Natural killer cell (primary cell): ENCODE measurements around the gene RAB3B. TPM values are rescaled to one million over a fixed set of nuclear protein-coding genes. Genes with fewer than 3 reads are reported as not detected.

Experiments
- ATAC-seq, 3 donors: fragments of 150-1000 bp in 2 of 3; fragments of 200-7000 bp in 1 of 3; cut with Tn5 transposase; 1 replicate in 1 of 3; 2 replicates in 2 of 3; pipeline ENCODE4 v1.10.0; 2021; ENCODE audit warnings: mild to moderate bottlenecking in 2 of 3, moderate library complexity in 2 of 3
- DNase-seq, 2 donors: peaks; one replicate each; pipeline versions ENCODE4 v3.0.0 to v3.0.0-alpha.2; 2013 to 2021; ENCODE audit warnings: mixed read lengths in 1 of 2
- H3K27ac ChIP-seq: one replicate; pipeline ENCODE4 v1.5.1; 2013; ENCODE audit warnings: mild to moderate bottlenecking, low read length
- H3K27me3 ChIP-seq: one replicate; pipeline ENCODE4 v1.6.1; 2013; ENCODE audit warnings: low read length; ENCODE audit not compliant: control insufficient read depth, insufficient read depth
- H3K36me3 ChIP-seq: one replicate; pipeline ENCODE4 v1.6.1; 2013; ENCODE audit warnings: low read length; ENCODE audit not compliant: control insufficient read depth, insufficient read depth
- H3K4me1 ChIP-seq: one replicate; pipeline ENCODE4 v1.6.1; 2013; ENCODE audit warnings: low read length; ENCODE audit not compliant: control insufficient read depth, insufficient read depth
- H3K4me3 ChIP-seq: one replicate; pipeline ENCODE4 v1.5.1; 2013; ENCODE audit warnings: low read length
- H3K9me3 ChIP-seq: one replicate; pipeline ENCODE4 v1.6.1; 2013; ENCODE audit warnings: low read length; ENCODE audit not compliant: control insufficient read depth, insufficient read depth
- H3K27ac Mint-ChIP-seq, 2 donors: one replicate each; pipeline ENCODE4 v1.8.0; 2022; ENCODE audit warnings: mild to moderate bottlenecking in 2 of 2, mixed read lengths in 2 of 2, moderate library complexity in 1 of 2
- H3K27me3 Mint-ChIP-seq, 2 donors: one replicate each; pipeline ENCODE4 v1.8.0; 2022; ENCODE audit warnings: low read depth in 2 of 2, mixed read lengths in 2 of 2
- H3K36me3 Mint-ChIP-seq: one replicate; pipeline ENCODE4 v1.8.0; 2022; ENCODE audit warnings: mixed read lengths
- H3K4me1 Mint-ChIP-seq, 2 donors: one replicate each; pipeline ENCODE4 v1.8.0; 2022; ENCODE audit warnings: mixed read lengths in 2 of 2
- H3K4me3 Mint-ChIP-seq: one replicate; pipeline ENCODE4 v1.8.0; 2022; ENCODE audit warnings: mild to moderate bottlenecking, moderate library complexity, mixed read lengths
- H3K9me3 Mint-ChIP-seq, 2 donors: one replicate each; pipeline ENCODE4 v1.8.0; 2022; ENCODE audit warnings: mixed read lengths in 2 of 2
- CTCF ChIP-seq: fragments of 200-600 bp; IDR thresholded peaks from one replicate; pipeline ENCODE4 v1.8.0; 2022; ENCODE audit warnings: antibody characterized with exemption
- WGBS: methylation state at CpG from one replicate; pipeline ENCODE4 v1.1.7; 2013; ENCODE audit warnings: missing lambda C conversion rate; ENCODE audit not compliant: insufficient coverage; 5-methylcytosine and 5-hydroxymethylcytosine counted together
- intact Hi-C: fragments of 100-400 bp; cut with micrococcal nuclease; formaldehyde crosslinking; loops from one replicate; pipeline ENCODE4 v1.14.2; 2022
- total RNA-seq, 4 donors: library from RNA; stranded (reverse); fragments of 120-200 nt in 1 of 4; gene quantifications; one replicate each; pipeline versions ENCODE4 v1.2.3 to v1.2.4, GENCODE V29; 2013 to 2022

RAB3B gene
- total RNA-seq, 3 donors from 2014 or later (not counting 1 experiment from before 2014, with no cell fraction given) = 0.03 TPM; not detected in 2

- 97% methylated on average over 5 of the region's 5 CpGs for WGBS
- H3K27me3 Mint-ChIP-seq = no peaks in the 10 kb centered on the region
Observed at GRCh38 chr1:51861669-51862068, 128.8 kb downstream of the RAB3B start.

GRCh38 chr1:51859735-51860134 lies 130.8 kb downstream of the RAB3B start:
- 83% methylated on average over 1 of the region's 2 CpGs for WGBS
- Mint-ChIP-seq H3K36me3 (no peaks in the 10 kb centered on the region), H3K27me3 (no peaks in the 10 kb centered on the region), H3K9me3 (no peaks in the 10 kb centered on the region), H3K4me1 (peaks cover 33 to 39% of the 10 kb centered on the region in 2 donors), H3K4me3 (no peak overlapping the region), H3K27ac (no peak overlapping the region)
- ATAC-seq = no peak
- H3K36me3 ChIP-seq = no peaks in the 10 kb centered on the region
- no peaks in the 10 kb centered on the region for H3K27me3 ChIP-seq
- H3K27ac ChIP-seq = no peak overlapping the region
- TF ChIP-seq CTCF = no peak
- no peak for DNase-seq
- no peak overlapping the region for H3K4me3 ChIP-seq
- H3K4me1 ChIP-seq = peaks cover 4% of the 10 kb centered on the region
- H3K9me3 ChIP-seq = no peaks in the 10 kb centered on the region
- intact Hi-C loops = no loop called here

More at GRCh38 chr1:51861669-51862068, 128.8 kb downstream of the RAB3B start:
- Histone ChIP-seq H3K36me3 (no peaks in the 10 kb centered on the region), H3K27ac (no peak overlapping the region), H3K4me1 (peaks cover 4% of the 10 kb centered on the region), H3K4me3 (no peak overlapping the region), H3K9me3 (no peaks in the 10 kb centered on the region), H3K27me3 (no peaks in the 10 kb centered on the region)
- Mint-ChIP-seq H3K9me3 (no peaks in the 10 kb centered on the region), H3K27ac (peak overlapping the region; percentile 74 to 79), H3K36me3 (no peaks in the 10 kb centered on the region), H3K4me1 (peaks cover 28 to 38% of the 10 kb centered on the region in 2 donors), H3K4me3 (no peak overlapping the region)
- intact Hi-C loops = no loop called here
- no peak for TF ChIP-seq CTCF
- ATAC-seq = no peak
- DNase-seq = no peak

- no peak overlapping the region for H3K4me3 ChIP-seq
- H3K27me3 ChIP-seq = no peaks in the 10 kb centered on the region
- H3K27ac Mint-ChIP-seq = peak overlapping the region in 1 of 2 donors; percentile 43
- no peaks in the 10 kb centered on the region for H3K9me3 Mint-ChIP-seq
- DNase-seq (no peak), ATAC-seq (no peak)
- peaks cover 4% of the 10 kb centered on the region for H3K4me1 ChIP-seq
- no peak for TF ChIP-seq CTCF
- H3K4me1 Mint-ChIP-seq = peaks cover 33 to 39% of the 10 kb centered on the region in 2 donors
- 100% methylated on average over 2 of the region's 2 CpGs for WGBS
- H3K27ac ChIP-seq = no peak overlapping the region
- H3K9me3 ChIP-seq = no peaks in the 10 kb centered on the region
- intact Hi-C loops = no loop called here
- H3K27me3 Mint-ChIP-seq = no peaks in the 10 kb centered on the region
- no peaks in the 10 kb centered on the region for H3K36me3 Mint-ChIP-seq
- no peaks in the 10 kb centered on the region for H3K36me3 ChIP-seq
- H3K4me3 Mint-ChIP-seq = no peak overlapping the region
Observed at GRCh38 chr1:51859333-51859732, 131.2 kb downstream of the RAB3B start.

GRCh38 chr1:51858892-51859291 lies 131.6 kb downstream of the RAB3B start:
- Histone ChIP-seq H3K27ac (no peak overlapping the region), H3K4me1 (peaks cover 4% of the 10 kb centered on the region), H3K9me3 (no peaks in the 10 kb centered on the region), H3K4me3 (no peak overlapping the region), H3K27me3 (no peaks in the 10 kb centered on the region), H3K36me3 (no peaks in the 10 kb centered on the region)
- H3K27me3 Mint-ChIP-seq = no peaks in the 10 kb centered on the region
- peaks cover 33 to 39% of the 10 kb centered on the region in 2 donors for H3K4me1 Mint-ChIP-seq
- H3K4me3 Mint-ChIP-seq = no peak overlapping the region
- H3K27ac Mint-ChIP-seq = peak overlapping the region; percentile 27 to 43
- TF ChIP-seq CTCF = no peak
- no CpG with 5 or more reads among the region's 1 CpG for WGBS
- H3K9me3 Mint-ChIP-seq = no peaks in the 10 kb centered on the region
- no peak for DNase-seq
- intact Hi-C loops = no loop called here
- no peaks in the 10 kb centered on the region for H3K36me3 Mint-ChIP-seq
- no peak for ATAC-seq
